Gastrocnemius medialis (tissue), 4 donors: Measurements from ENCODE around the gene AK2.

Source experiments
- POLR2A ChIP-seq, 2 donors: fragments of 450-650 bp; IDR thresholded peaks; one replicate each; pipeline ENCODE4 v1.6.1; 2017; ENCODE audit warnings: antibody characterized with exemption in 2 of 2, mild to moderate bottlenecking in 2 of 2, moderate library complexity in 2 of 2
- TF ChIP-seq, protein P1 (sequence below), 5 experiments: fragments of 450-650 bp in 3 of 5; fragments of 200-600 bp in 2 of 5; sonication (generic) in 2 of 5; IDR thresholded peaks in 4 of 5; conservative IDR thresholded peaks in 1 of 5; 1 replicate in 4 of 5; 2 replicates in 1 of 5; pipeline ENCODE4 v1.5.1; 2016 to 2019; ENCODE audit warnings: antibody characterized with exemption in 5 of 5, mild to moderate bottlenecking in 3 of 5, moderate library complexity in 3 of 5

DNA sequence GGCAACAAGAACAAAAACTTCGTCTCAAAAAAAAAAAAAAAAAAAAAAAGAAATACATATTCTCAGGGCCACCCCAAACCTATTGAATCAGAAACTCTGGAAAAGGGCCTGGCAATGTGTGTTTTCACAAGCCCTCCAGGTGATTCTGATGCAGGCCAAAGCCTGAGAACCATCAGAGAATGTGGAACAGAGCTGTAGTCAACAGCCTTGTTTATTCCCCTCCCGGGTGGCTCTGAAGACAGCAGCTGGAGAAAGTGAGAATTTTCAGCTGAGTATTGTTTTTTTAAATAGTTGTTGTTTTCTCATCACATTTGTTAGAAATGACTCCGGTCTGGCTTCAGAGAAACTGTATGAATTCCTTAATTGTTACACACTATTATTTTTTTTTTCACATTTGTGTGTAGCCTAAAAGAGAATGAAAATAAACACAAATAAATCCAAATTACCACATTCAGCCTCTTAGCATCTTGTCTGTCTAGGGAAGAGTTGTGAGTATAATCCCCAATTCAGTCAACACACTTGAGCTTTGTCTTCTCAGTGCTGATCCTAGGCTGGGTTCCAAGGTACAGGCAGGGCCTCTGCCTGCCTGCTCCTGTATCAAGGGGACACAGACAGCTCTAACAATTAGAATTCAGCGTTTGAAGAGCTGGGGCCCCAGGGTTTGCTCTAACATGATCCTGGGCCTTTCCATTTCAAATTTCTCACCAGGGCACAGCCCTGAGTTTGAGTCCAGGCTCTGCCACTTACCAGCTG, 37.7 kb upstream of the AK2 start:
- TF ChIP-seq, protein P1, sequence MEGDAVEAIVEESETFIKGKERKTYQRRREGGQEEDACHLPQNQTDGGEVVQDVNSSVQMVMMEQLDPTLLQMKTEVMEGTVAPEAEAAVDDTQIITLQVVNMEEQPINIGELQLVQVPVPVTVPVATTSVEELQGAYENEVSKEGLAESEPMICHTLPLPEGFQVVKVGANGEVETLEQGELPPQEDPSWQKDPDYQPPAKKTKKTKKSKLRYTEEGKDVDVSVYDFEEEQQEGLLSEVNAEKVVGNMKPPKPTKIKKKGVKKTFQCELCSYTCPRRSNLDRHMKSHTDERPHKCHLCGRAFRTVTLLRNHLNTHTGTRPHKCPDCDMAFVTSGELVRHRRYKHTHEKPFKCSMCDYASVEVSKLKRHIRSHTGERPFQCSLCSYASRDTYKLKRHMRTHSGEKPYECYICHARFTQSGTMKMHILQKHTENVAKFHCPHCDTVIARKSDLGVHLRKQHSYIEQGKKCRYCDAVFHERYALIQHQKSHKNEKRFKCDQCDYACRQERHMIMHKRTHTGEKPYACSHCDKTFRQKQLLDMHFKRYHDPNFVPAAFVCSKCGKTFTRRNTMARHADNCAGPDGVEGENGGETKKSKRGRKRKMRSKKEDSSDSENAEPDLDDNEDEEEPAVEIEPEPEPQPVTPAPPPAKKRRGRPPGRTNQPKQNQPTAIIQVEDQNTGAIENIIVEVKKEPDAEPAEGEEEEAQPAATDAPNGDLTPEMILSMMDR (IDR thresholded peaks at IDR 0.05 in 4 of 5, conservative IDR thresholded peaks at IDR 0.05 in 1 of 5): no peak
- TF ChIP-seq POLR2A (IDR thresholded peaks at IDR 0.05): no peak
